Gastrocnemius medialis (tissue), 4 donors: ENCODE measurements around the gene NR2C2. TPM values are rescaled to one million over a fixed set of nuclear protein-coding genes. Genes with fewer than 3 reads are reported as not detected.

ENCODE experiments used
- ATAC-seq, 2 donors: fragments of 150-250 bp; one replicate each; pipeline ENCODE4 v1.9.1; 2016
- DNase-seq, 2 donors: peaks; one replicate each; pipeline ENCODE4 v3.0.0-alpha.2; 2019
- H3K27ac ChIP-seq, 4 donors: fragments of 200-600 bp; sonication (generic); 1 replicate in 1 of 4; 2 replicates in 3 of 4; pipeline ENCODE4 v1.5.1; 2016 to 2018; ENCODE audit warnings: mild to moderate bottlenecking in 2 of 4, moderate library complexity in 1 of 4
- H3K27me3 ChIP-seq, 3 donors: fragments of 200-600 bp; sonication (generic) in 2 of 3; 1 replicate in 1 of 3; 2 replicates in 2 of 3; pipeline versions ENCODE4 v1.5.1 to v1.6.0; 2016 to 2019; ENCODE audit warnings: mild to moderate bottlenecking in 1 of 3, moderate library complexity in 1 of 3
- H3K36me3 ChIP-seq, 2 donors: fragments of 200-600 bp; sonication (generic) in 1 of 2; one replicate each; pipeline ENCODE4 v1.5.1; 2017 to 2018
- H3K4me1 ChIP-seq, 2 donors: fragments of 200-600 bp; sonication (generic) in 1 of 2; one replicate each; pipeline ENCODE4 v1.5.1; 2016 to 2017; ENCODE audit warnings: mild to moderate bottlenecking in 2 of 2
- H3K4me3 ChIP-seq, 4 donors: fragments of 200-600 bp; sonication (generic) in 3 of 4; 1 replicate in 1 of 4; 2 replicates in 3 of 4; pipeline ENCODE4 v1.5.1; 2016 to 2019; ENCODE audit warnings: mild to moderate bottlenecking in 2 of 4
- H3K9me3 ChIP-seq, 3 donors: fragments of 200-600 bp; sonication (generic) in 2 of 3; 1 replicate in 1 of 3; 2 replicates in 2 of 3; pipeline ENCODE4 v1.5.1; 2016 to 2019
- CTCF ChIP-seq, 5 experiments: fragments of 450-650 bp in 3 of 5; fragments of 200-600 bp in 2 of 5; sonication (generic) in 2 of 5; IDR thresholded peaks in 4 of 5; conservative IDR thresholded peaks in 1 of 5; 1 replicate in 4 of 5; 2 replicates in 1 of 5; pipeline ENCODE4 v1.5.1; 2016 to 2019; ENCODE audit warnings: antibody characterized with exemption in 5 of 5, mild to moderate bottlenecking in 3 of 5, moderate library complexity in 3 of 5
- POLR2A ChIP-seq, 2 donors: fragments of 450-650 bp; IDR thresholded peaks; one replicate each; pipeline ENCODE4 v1.6.1; 2017; ENCODE audit warnings: antibody characterized with exemption in 2 of 2, mild to moderate bottlenecking in 2 of 2, moderate library complexity in 2 of 2
- in situ Hi-C, 4 donors: fragments of 200-750 bp; cut with MboI; loops; one replicate each; pipeline versions ENCODE4 v1.15.0 to v1.8.0; 2017; ENCODE audit warnings: low sequenced_read_pairs in 4 of 4
- intact Hi-C: fragments of 100-400 bp; cut with DNase I; formaldehyde crosslinking; loops from one replicate; pipeline ENCODE4 v1.15.1; 2023; ENCODE audit warnings: low total_unique reads
- total RNA-seq, 4 donors: library from RNA; depleted of rRNA; stranded (reverse); fragments of >200 nt; gene quantifications; one replicate each; pipeline versions ENCODE4 v1.1.0 to v1.2.3, GENCODE V29; 2016

Gene NR2C2
- total RNA-seq: 10 to 100 TPM; 26.0 to 45.5 (median 33.2) TPM

- H3K4me1 ChIP-seq: peaks cover 34 to 42% of the 10 kb centered on the region in 2 donors
- intact Hi-C loops: loop anchor here (1.0 to 10.0 kb wide), 3 partner anchors 152 to 820 kb away; partner anchors contain the start of genes CAPN7, RBSN and TMEM43
These were observed at the start of gene NR2C2 for GRCh38 chr3:14947100-14947885. NR2C2 (plus strand) TSS chr3:14947583; CDS start chr3:15003915, 56,332 bp downstream.

GRCh38 chr3:14898929-14899328, 48.5 kb upstream of the NR2C2 start:
- intact Hi-C loops: no loop called here
- H3K36me3 ChIP-seq: no peaks in the 10 kb centered on the region
- DNase-seq (no peak), ATAC-seq (no peak)
- no peaks in the 10 kb centered on the region for H3K27me3 ChIP-seq
- H3K27ac ChIP-seq: no peak overlapping the region
- no peaks in the 10 kb centered on the region for H3K9me3 ChIP-seq
- no peaks in the 10 kb centered on the region for H3K4me1 ChIP-seq
- no peak overlapping the region for H3K4me3 ChIP-seq
- in situ Hi-C loops: no loop called here
- no peak for TF ChIP-seq CTCF (IDR thresholded peaks at IDR 0.05 in 4 of 5, conservative IDR thresholded peaks at IDR 0.05 in 1 of 5)
- no peak for TF ChIP-seq POLR2A (IDR thresholded peaks at IDR 0.05)

More at GRCh38 chr3:14947100-14947885, at the start of gene NR2C2:
- H3K27me3 ChIP-seq: no peaks in the 10 kb centered on the region
- peak within 1 kb of the TSS; percentile 96 to 99 (median 99) for H3K27ac ChIP-seq
- in situ Hi-C loops: loop anchor here in 3 of 4 donors (25.0 kb wide), 2 partner anchors 115 to 265 kb away; partner anchors contain the start of genes CAPN7 (in 2 of the 3) and MRPS25 (in 2 of the 3)
- TF ChIP-seq POLR2A (IDR thresholded peaks at IDR 0.05) (peak; percentile 93 to 95), CTCF (IDR thresholded peaks at IDR 0.05 in 4 of 5, conservative IDR thresholded peaks at IDR 0.05 in 1 of 5) (no peak)
- no peaks in the 10 kb centered on the region for H3K9me3 ChIP-seq
- ATAC-seq: peak; percentile 80 to 82
- H3K36me3 ChIP-seq: peaks cover 0 to 25% of the 10 kb centered on the region in 2 donors
- DNase-seq: peak; percentile 81 to 89
- H3K4me3 ChIP-seq: peak within 1 kb of the TSS; percentile 69 to 98 (median 94)

- no peaks in the 10 kb centered on the region for H3K27me3 ChIP-seq
- no peak for DNase-seq
- ATAC-seq: no peak
- H3K9me3 ChIP-seq: no peaks in the 10 kb centered on the region
- intact Hi-C loops: loop anchor here (5.0 kb wide), 1 partner anchor 38 kb away; no protein-coding TSS in a partner anchor
- no peak for TF ChIP-seq POLR2A (IDR thresholded peaks at IDR 0.05)
- H3K36me3 ChIP-seq: no peaks in the 10 kb centered on the region
- no peak overlapping the region for H3K27ac ChIP-seq
- H3K4me1 ChIP-seq: no peaks in the 10 kb centered on the region
- no peak overlapping the region for H3K4me3 ChIP-seq
- in situ Hi-C loops: loop anchor here in 2 of 4 donors (25.0 kb wide), 2 partner anchors 113 to 238 kb away; partner anchors contain the start of gene CCDC174 (in 1 of the 2)
These were observed 47.3 kb upstream of the NR2C2 start for GRCh38 chr3:14899993-14900618.

GRCh38 chr3:14900881-14901873, 46.2 kb upstream of the NR2C2 start:
- no peaks in the 10 kb centered on the region for H3K36me3 ChIP-seq
- DNase-seq (no peak), ATAC-seq (no peak)
- intact Hi-C loops: loop anchor here (5.0 kb wide), 1 partner anchor 39 kb away; no protein-coding TSS in a partner anchor
- H3K27ac ChIP-seq: no peak overlapping the region
- H3K9me3 ChIP-seq: no peaks in the 10 kb centered on the region
- no peak overlapping the region for H3K4me3 ChIP-seq
- TF ChIP-seq POLR2A (IDR thresholded peaks at IDR 0.05) (no peak), CTCF (IDR thresholded peaks at IDR 0.05 in 4 of 5, conservative IDR thresholded peaks at IDR 0.05 in 1 of 5) (no peak)
- in situ Hi-C loops: loop anchor here in 2 of 4 donors (25.0 kb wide), 2 partner anchors 114 to 239 kb away; partner anchors contain the start of gene CCDC174 (in 1 of the 2)
- no peaks in the 10 kb centered on the region for H3K27me3 ChIP-seq
- H3K4me1 ChIP-seq: no peaks in the 10 kb centered on the region
